ENCODE measurements around the gene EIF3A.

EIF3A gene

GRCh38 chr10:119080521-119081259 is at the start of gene EIF3A (continued):
- no peak for TF ChIP-seq ZIC2 (tag by site-specific recombination; IDR thresholded peaks at IDR 0.05)
- TF ChIP-seq ZNF239 (tag by site-specific recombination; IDR thresholded peaks at IDR 0.05): no peak
- TF ChIP-seq PRDM10 (tag by site-specific recombination; IDR thresholded peaks at IDR 0.05): 0 out of 2 replicates have a peak, but pooled peaks have one; percentile 18
- no peak for TF ChIP-seq ZNF23 (tag by site-specific recombination; IDR thresholded peaks at IDR 0.05; ENCODE audit: borderline replicate concordance)
- no peak for TF ChIP-seq ZNF791 (tag by site-specific recombination; IDR thresholded peaks at IDR 0.05)
- TF ChIP-seq ZFP37 (tag by site-specific recombination; IDR thresholded peaks at IDR 0.05): peak; percentile 72
- no peak; the same call in 1 of the 2 replicates for TF ChIP-seq ELK4 (IDR thresholded peaks at IDR 0.05; ENCODE audit: borderline replicate concordance, low read depth, low read length)
- peak; percentile 91 for TF ChIP-seq ZBTB26 (tag by site-specific recombination; optimal IDR thresholded peaks at IDR 0.05)
- TF ChIP-seq ZNF624 (tag by site-specific recombination; IDR thresholded peaks at IDR 0.05): no peak
- no peak for TF ChIP-seq ZNF202 (tag by site-specific recombination; IDR thresholded peaks at IDR 0.05; ENCODE audit: borderline replicate concordance)
- TF ChIP-seq ZBTB49 (tag by site-specific recombination; IDR thresholded peaks at IDR 0.05; ENCODE audit: low read depth): no peak
- TF ChIP-seq ZNF248 (tag by site-specific recombination; IDR thresholded peaks at IDR 0.05): no peak
- TF ChIP-seq ZNF776 (tag by site-specific recombination; IDR thresholded peaks at IDR 0.05; ENCODE audit: borderline replicate concordance): no peak
- no peak for TF ChIP-seq PRDM6 (tag by site-specific recombination; IDR thresholded peaks at IDR 0.05)
- 0 out of 2 replicates have a peak, but pooled peaks have one; percentile 9 for TF ChIP-seq ZNF561 (tag by site-specific recombination; IDR thresholded peaks at IDR 0.05; ENCODE audit: borderline replicate concordance)
- no peak for TF ChIP-seq ZNF174 (tag by site-specific recombination; IDR thresholded peaks at IDR 0.05)
- no peak for TF ChIP-seq ZSCAN16 (tag by site-specific recombination; IDR thresholded peaks at IDR 0.05)
- TF ChIP-seq ZNF639 (tag by site-specific recombination; IDR thresholded peaks at IDR 0.05): peak; percentile 51; the same call in 1 of the 2 replicates
- TF ChIP-seq OSR2 (tag by site-specific recombination; IDR thresholded peaks at IDR 0.05): no peak
- TF ChIP-seq ZNF280C (tag by site-specific recombination; IDR thresholded peaks at IDR 0.05): no peak
- no peak for TF ChIP-seq ZNF26 (tag by site-specific recombination; IDR thresholded peaks at IDR 0.05)
- TF ChIP-seq ZNF521 (tag by site-specific recombination; IDR thresholded peaks at IDR 0.05): no peak
- no peak for TF ChIP-seq ZNF146 (tag by site-specific recombination; IDR thresholded peaks at IDR 0.05)

Data from HEK293 (cell line).